HEK293 (cell line): ENCODE measurements around the gene GOLT1B.

ENCODE experiments used
- OVOL3 ChIP-seq: fragments of 450-650 bp; formaldehyde crosslinking; IDR thresholded peaks from 2 replicates; pipeline ENCODE4 v1.5.1; 2016; ENCODE audit warnings: missing biosample characterization, missing genetic modification characterization
- ZNF169 ChIP-seq: fragments of 450-650 bp; formaldehyde crosslinking; IDR thresholded peaks from 2 replicates; pipeline ENCODE4 v1.5.1; 2016; ENCODE audit warnings: missing biosample characterization, missing genetic modification characterization
- ZNF747 ChIP-seq: fragments of 450-650 bp; formaldehyde crosslinking; IDR thresholded peaks from 2 replicates; pipeline ENCODE4 v1.5.1; 2016; ENCODE audit warnings: missing biosample characterization, missing genetic modification characterization
- TF ChIP-seq, protein P1 (sequence below): fragments of 450-650 bp; formaldehyde crosslinking; IDR thresholded peaks from 2 replicates; pipeline ENCODE4 v1.5.1; 2016; ENCODE audit warnings: missing biosample characterization, missing genetic modification characterization

GRCh38 chr12:21526721-21527345 lies 25.2 kb downstream of the GOLT1B start:
- TF ChIP-seq, protein P1, sequence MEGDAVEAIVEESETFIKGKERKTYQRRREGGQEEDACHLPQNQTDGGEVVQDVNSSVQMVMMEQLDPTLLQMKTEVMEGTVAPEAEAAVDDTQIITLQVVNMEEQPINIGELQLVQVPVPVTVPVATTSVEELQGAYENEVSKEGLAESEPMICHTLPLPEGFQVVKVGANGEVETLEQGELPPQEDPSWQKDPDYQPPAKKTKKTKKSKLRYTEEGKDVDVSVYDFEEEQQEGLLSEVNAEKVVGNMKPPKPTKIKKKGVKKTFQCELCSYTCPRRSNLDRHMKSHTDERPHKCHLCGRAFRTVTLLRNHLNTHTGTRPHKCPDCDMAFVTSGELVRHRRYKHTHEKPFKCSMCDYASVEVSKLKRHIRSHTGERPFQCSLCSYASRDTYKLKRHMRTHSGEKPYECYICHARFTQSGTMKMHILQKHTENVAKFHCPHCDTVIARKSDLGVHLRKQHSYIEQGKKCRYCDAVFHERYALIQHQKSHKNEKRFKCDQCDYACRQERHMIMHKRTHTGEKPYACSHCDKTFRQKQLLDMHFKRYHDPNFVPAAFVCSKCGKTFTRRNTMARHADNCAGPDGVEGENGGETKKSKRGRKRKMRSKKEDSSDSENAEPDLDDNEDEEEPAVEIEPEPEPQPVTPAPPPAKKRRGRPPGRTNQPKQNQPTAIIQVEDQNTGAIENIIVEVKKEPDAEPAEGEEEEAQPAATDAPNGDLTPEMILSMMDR = no peak
- TF ChIP-seq ZNF169 (tag by site-specific recombination) (no peak), OVOL3 (tag by site-specific recombination) (no peak), ZNF747 (no peak)
